GM18499 (cell line): ENCODE data around the gene ZBTB24.

ENCODE experiments used
- ATAC-seq: cut with Tn5 transposase; IDR thresholded peaks from one replicate; pipeline ENCODE4 v1.9.1; 2021; ENCODE audit warnings: moderate number of reproducible peaks; ENCODE audit not compliant: insufficient read depth, unreplicated experiment

ZBTB24 gene

DNA sequence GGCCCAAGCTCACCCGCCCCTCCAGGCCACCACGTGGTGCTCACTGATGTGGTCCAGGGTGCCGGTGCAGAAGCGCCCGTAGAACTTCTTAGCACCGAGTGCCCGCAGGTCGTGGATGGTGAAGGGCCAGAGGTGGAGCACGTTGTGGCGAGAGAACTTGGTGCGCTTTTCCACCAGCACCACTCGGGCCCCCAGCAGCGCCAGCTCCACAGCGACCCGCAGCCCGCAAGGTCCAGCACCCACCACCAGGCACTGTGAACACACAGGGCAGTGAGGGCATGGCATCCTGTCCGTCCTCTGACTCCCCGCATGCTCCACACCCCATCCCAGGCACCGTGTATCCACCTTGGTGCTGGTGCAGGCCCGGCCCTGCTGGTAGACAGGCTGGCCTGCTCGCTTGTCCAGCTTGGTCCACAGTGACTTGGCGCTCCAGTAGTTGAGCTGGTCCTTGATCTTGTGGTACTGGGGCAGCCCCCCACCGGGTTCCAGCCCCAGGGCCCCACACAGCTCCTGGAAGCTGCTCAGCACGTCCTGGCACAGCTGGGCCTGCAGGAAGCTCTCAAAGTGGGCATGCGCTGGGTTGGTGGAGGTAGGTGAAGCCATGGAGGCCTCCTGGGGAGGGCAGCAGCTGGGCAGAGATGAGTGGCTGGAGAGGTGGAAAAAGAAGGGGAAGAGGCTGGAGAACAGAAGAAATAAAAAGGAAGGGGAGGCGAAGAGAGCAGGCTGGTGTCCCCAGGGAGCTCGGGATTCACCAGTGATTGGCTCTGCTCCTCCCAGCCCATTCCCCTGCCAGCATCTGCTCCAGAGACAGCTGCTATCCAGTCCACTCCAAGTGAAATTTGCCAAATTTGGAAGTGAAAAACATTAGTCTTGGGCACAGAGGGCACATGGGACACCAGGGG lies 29.2 kb downstream of the ZBTB24 start:
- no peak for ATAC-seq

DNA sequence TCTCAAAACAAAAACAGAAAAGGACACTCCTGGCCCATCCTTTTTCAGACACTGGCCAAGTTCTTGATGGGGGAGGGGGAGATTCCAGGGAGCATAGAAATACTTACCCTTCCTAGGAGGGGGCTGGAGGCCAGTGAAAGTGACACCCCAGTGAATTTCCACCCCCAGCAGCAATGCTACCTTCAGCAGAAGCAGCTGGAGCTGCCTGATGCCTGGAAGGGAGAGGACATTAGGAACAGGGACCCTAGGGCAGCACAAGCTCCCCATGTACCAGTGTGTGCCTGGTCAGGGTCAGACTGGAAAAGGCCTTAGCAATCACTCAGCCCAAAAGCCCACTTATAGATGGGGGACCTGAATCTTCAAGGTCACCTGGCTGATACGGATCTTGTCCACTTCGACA lies 29.9 kb downstream of the ZBTB24 start:
- ATAC-seq, result no peak

DNA sequence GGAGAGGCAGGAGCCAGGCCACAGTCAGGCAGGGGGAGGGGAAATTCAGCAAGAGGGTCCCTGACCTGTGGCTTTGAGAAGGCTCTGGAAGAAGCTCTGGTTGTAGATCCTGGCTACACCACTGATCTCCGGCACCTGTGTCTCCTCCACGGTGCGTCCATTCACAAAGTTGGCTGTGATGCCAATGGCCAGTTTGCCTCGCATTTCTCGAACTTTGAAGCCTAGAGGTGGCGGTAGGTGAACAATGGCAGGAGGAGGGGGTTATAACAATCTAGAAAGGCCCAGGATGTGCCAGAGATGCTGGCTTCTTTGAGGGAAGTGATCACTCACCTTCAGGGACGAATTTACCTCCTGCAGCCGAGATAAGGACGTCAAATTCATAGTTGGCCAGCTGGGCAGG lies 30.8 kb downstream of the ZBTB24 start:
- ATAC-seq, result no peak

DNA sequence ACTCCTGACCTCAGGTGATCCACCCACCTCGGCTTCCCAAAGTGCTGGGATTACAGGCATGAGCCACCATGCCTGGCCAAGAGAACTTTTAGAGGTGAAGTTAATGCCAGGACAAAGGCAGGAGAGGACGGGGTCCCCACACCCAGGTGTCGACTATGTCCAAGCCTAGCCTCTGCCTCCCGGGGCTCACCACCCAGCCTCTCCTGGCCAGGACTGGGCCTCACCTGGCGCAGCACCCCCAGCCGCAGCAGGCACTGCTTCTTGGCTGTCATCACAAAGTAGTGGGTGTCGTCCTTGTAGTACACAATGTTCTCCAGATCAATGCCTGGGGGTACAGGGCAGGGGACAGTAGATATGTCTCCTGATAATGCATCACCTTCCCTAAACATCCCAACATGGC lies 31.6 kb downstream of the ZBTB24 start:
- no peak for ATAC-seq

DNA sequence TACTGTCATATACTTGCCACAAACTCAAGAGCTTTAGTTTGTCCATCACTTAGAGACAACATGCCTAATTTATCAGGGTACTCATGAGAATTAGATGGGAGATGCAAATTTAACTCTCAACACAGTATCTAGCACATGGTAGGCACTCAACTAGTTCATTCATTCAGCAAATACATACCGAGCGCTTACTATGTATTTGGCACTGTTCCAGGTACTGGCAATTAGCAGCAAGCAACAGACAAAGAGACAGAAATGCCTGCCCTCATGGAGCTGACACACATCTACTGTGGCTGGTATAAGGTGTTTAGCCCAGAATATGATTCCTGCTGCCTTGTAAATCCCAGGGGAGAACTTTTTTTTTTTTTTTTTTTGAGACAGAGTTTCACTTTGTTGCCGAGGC lies 32.2 kb downstream of the ZBTB24 start:
- ATAC-seq, result no peak

DNA sequence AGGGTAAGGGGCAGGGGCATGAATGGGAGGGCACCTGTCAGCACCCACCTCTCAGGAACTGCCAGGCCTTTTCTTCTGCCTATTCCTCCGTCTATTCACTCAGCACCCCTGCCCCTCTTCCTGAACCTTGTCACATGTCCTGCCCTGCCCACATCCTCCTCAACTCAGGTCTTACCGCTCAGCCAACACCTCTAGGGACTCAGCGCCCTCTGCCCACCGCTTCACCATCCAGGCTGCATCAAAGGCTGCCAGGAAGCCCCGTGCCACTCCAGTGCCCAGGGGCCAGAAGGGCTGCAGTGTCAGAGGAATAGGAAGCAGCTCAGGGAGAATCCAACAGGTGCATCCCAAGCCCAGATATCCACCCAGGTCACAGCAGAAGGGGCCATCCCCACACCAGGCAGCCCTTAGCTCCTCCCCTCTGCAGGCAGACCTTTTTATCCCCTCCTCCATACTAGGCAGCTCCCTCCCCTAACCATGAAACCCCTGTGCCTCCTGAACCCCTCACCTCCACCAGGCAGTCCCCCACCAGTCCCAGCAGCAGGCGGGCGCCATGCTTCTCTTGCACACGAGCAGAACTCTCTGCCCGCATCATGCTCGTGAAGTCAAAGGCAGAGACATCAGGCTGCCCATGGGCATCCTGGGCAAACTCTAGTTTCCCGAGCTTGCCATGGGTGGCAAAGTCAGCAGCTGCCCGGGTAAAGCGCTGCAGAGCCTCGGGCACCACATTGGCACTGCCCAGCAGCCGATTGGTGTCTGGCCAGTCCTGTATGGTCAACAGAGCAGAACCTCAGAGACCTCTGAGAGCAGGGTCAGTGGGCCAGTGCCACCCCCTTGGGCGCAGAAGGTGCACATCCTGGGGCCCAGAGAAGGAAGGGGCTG lies 33.0 kb downstream of the ZBTB24 start:
- no peak for ATAC-seq

DNA sequence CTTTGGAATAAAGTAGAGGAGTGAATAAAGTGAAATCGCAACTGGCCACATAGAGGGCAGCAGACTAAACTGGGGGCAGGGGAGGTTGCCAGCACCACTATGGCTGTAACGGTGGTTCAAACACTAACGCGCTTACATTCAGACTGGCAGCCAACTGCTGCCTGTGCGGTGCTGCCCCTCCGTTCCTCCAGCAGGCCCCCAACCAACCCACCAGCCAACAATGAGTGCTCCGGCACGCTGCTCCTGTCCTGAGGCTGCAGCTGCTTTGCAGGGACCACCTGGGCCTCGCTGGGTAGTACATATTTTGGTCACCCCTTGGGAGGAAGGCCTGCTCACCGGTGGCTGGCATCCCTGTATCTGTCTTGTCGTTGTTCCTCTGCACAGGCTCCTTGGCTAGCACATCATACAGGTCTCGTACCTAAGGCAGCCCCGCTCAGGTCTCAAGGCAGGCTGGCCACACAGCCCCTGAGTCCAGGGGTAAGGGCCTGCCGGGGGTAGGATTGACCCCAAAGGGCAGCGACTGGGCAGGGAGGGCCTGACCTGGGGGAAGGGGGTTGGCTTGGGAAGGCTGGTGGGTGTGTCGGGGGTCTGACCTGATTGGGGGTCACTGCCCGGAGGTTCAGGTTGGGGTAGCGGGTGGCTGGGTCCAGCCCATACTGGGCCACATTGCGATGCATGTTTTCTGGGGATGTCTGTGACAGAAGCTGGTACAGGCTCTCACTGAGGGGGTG lies 33.8 kb downstream of the ZBTB24 start:
- ATAC-seq, result no peak

DNA sequence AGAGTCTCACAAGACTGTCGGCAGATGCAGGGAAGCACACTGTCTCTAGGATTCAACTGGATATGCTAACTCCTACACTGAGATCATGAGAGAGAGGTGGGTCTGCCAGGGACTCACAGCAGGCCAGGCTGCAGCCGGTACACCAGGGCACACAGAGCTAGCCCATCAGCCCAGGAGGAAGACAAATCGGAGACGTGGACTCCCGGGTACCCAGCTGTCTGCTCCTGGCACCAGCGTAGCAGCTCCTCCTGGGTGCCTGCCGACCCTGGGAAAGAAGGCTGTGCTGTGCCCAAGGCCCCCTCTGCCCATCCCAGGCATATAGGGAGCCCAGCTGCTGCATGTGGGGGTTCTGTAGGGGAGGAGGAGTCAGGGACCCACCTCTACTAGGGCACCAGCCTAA lies 34.4 kb downstream of the ZBTB24 start:
- ATAC-seq, result no peak

DNA sequence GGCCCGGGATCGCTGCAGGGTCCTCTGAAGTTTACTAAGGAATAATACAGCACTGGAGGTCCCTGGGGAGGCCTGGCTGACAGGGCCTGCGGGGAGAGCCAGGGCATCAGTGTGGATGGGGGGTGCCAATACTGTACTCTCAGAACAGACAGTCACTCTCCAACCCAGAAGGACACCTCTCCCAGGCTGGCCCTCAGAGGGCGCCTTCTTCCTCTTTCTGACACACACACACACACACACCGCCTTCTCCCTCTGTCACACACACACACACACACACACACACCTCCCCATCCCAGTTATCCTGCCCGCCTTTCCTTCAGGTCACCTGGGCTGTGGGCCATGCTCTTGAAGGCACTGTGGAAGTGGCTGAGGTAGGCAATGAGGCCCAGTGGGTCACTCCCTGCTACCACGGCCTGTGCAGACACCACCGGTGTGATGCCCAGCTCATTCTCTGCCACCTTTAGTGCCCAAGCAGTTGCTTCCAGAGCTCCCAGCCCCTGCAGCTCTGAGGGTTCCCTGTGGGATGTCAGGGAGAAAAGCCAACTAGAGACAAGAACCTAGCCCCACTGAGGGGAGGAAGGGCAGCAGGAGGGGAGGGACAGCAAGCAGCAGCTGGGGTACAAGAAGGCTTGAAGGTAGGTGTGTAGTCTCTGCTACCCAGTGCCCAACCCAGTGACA lies 35.0 kb downstream of the ZBTB24 start:
- no peak for ATAC-seq

DNA sequence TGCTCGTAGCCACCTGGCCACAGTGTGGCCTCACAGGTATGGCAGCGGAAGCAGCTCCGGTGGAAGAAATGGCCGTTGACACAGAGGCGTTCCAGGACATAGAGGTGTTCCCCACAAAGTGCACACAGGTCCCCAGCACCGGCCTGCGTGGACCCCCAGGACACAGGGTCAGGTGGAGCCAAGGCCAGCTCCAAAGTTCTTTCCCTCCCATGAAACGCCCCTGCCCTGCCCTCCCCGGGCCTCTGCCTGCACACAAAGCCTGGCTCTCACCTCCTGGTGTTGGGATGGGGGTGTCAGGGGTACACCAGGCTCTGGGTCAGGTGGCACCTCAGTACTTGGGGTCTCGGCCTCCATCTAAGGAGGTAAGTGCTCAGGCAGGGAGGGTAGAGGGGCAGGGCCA lies 35.9 kb downstream of the ZBTB24 start:
- ATAC-seq, result no peak

DNA sequence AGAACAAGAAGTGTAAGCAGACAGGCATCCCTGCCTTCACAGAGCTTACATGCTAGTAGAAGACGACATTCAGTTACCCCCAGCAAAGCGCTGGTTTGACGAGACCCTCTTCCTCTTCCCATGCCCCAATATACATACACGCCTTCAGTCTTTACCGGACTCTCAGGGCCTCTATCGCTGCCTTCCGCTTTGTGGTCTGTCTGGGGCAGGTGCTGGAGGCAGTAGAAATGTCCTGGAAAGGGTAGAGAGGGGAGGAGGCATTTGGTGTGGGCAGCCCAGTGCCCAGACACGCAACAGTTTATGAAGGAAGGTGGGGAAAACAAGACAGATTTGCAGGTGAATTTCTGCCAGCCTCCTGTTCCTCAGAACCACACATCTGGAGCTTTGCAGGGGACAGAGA lies 36.5 kb downstream of the ZBTB24 start:
- no peak for ATAC-seq

DNA sequence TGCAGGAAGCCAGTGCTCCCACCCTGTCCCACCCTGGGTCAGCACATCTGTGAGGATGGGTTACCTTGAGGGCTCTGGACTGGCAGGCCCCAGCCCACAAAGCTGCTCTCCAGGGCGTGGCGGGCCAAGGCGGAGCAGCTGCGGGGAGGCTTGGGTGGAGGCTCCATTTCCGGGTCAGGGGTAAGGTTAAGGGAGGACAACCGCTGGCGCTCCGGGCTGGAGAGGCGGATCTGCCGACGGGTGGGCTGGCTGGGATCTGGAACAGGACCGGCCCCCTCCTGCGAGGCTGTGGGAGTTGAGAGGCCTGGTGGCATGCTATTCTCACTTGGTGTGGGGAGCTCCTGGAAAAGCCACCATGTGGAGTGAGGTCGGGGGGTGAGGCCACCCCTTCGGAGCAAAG lies 36.9 kb downstream of the ZBTB24 start:
- no peak for ATAC-seq

DNA sequence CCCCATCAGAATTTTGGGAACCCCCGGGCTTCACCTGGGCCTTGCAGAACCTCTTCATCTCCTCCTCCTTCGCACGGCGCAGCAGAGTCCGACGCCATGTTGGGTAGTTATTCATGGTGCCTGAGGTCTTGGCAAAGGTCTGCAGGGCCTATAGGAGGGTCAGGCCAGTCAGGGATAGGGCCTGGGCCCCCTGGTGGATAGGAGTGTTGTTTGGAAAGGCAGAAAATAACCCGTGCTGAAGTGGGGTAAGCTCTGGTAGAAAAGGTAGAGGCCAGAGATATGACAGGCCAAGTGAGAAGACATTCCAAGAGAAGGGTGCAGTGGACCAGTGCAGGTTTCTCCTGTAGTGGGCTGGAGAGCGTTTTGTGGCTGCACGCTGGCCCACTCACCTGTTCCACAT lies 37.6 kb downstream of the ZBTB24 start:
- no peak for ATAC-seq

DNA sequence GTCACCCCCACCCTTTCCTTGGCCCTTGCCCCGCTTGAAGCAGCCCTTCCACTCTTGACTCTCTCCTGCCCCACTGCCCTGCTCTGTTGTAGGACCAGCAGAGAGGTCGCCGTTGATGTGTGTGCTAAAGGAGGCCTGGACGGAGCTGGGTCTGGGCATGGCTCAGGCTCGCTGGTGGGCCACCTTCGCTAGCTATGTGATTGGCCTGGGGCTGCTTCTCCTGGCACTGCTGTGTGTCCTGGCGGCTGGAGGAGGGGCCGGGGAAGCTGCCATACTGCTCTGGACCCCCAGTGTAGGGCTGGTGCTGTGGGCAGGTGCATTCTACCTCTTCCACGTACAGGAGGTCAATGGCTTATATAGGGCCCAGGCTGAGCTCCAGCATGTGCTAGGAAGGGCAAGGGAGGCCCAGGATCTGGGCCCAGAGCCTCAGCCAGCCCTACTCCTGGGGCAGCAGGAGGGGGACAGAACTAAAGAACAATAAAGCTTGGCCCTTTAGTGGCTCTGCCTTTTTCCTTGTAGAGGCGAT lies 39.5 kb downstream of the ZBTB24 start:
- ATAC-seq, result no peak

DNA sequence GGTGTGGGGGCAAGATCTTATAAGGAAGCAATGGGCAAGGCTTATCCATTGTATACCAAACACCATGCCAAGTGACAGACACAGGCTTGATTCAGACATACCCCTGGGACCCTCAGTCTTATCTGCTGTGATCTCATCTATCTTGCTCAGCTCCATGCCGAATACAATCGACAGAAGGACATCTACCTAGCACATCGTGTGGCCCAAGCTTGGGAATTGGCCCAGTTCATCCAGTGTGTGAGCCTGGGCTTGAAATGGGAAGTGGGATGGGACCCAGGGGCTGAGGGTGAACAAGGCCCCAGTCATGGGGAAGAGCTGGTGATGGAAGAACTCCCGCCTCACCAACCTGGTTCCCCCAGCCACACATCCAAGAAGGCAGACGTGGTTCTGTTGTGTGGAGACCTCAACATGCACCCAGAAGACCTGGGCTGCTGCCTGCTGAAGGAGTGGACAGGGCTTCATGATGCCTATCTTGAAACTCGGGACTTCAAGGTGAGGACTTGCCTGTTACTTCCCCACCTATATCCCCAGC lies 40.6 kb downstream of the ZBTB24 start:
- ATAC-seq, result no peak

DNA sequence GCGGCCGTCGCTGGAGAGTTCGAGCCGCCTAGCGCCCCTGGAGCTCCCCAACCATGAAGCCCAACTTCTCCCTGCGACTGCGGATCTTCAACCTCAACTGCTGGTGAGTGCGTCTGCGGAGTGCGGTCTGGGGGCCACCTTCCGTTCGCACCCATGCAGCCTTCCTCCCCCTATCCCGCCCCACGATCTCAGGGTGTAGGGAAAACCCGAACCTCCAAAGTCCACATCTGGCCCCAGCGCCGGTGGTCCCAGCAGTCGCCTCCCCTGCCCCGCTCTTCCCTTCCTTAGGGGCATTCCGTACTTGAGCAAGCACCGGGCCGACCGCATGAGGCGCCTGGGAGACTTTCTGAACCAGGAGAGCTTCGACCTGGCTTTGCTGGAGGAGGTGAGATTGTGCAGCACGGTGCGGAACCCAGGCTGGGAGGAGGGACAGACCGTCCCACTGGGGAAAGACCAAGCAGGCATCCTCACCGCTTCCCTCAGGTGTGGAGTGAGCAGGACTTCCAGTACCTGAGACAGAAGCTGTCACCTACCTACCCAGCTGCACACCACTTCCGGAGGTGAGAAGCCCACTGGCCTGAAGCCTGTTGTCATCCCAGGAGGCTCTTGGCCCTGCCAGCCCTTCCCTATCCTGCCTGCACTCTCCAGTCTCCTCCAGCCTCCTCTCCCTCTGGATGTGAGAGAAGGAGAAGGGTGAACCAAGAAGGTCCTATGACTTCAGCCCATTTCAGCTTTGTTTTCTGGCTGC lies 41.8 kb downstream of the ZBTB24 start:
- ATAC-seq, result peak; percentile 19

DNA sequence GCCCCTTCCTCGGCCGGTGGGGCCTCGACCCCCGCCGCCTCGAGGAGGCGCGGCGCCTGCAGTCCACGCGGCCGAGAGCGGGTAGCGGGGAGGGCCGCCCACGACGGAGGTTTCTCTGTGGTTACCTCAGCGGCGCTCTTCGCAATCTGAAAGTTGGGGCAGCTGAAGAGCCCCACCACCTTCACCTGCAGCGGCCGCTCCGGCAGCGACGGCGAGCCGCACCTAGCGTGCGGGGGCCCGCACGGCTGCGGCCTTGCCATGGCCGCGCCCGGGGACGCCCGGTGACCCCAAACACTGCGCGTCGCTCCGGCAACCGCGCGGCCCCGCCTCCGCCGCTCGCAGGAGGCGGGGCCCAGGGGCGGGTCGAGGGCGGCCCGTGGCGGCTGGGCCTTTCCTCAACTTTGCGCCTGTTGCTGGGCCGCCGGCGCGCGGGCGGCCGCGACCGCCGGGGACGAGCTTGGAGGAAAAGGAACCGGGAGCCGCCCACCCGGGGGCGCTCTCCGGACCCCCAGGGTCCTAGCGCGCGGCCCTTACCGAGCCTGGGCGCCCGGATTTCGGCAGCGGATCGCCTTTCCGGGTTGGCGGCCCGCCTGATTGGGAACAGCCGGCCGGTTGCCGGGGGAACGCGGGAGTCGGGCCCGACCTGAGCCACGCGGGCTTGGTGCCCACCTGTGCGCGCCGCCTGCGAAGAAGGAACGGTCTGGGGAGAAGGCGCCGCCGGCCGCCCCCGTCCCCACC lies 42.5 kb downstream of the ZBTB24 start, which contains the start of the genes PPIL6 and SMPD2:
PPIL6 (minus strand) TSS at position 298 of the 738 bp plus-strand sequence; CDS start at position 260, 38 bp downstream.
SMPD2 (plus strand) TSS at position 394 of the 738 bp plus-strand sequence. CDS start 398 bp downstream, outside the sequence.
- peak; percentile 47 for ATAC-seq

DNA sequence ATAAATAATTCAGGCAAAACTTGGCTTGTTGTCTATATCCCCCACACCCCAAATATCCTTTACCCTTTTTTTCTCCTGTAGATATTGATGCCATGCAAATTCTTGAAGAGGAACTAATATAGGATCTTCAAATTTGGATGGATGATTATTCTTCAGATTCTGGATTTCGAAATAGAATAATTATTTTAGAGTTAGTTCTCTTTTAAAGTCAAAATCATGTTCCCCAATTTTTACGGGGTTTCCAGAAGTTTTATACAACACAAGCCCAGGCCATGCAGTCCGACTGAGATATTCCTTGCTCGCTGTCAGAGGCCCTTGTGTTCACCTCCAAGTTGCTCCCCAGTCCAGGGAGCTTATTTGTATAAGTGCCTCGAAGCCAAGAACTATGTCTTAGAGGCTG lies 47.0 kb downstream of the ZBTB24 start:
- no peak for ATAC-seq
